TTC549 (cell line): ENCODE results near the gene TRMT11.
"Not testable (repeated sequence)": the region's sequence is repeated elsewhere in the genome, so short reads cannot be mapped to it uniquely, and the experiment has no call there.

Experiments
- FAIRE-seq: peaks from 2 replicates; lab custom pipeline; 2012; peaks lifted over from hg19 to GRCh38; lab: Jason Lieb, UNC

TRMT11 gene

GRCh38 chr6:125986301-125987025, at the start of gene TRMT11:
TSS of gene TRMT11 (plus strand) at chr6:125986540. CDS start at chr6:125986551, 11 bp downstream.
- FAIRE-seq, result no peak

GRCh38 chr6:125939026-125939425, 47.3 kb upstream of the TRMT11 start:
- FAIRE-seq, result no peak

- no peak for FAIRE-seq
Measured at GRCh38 chr6:125939791-125940190, 46.5 kb upstream of the TRMT11 start.

GRCh38 chr6:125940247-125941041, 45.9 kb upstream of the TRMT11 start:
- FAIRE-seq, result no peak

- no peak for FAIRE-seq
Measured at GRCh38 chr6:125942672-125943527, 43.4 kb upstream of the TRMT11 start.

GRCh38 chr6:125943528-125944433, 42.6 kb upstream of the TRMT11 start:
- FAIRE-seq, result no peak

GRCh38 chr6:125944434-125944816, 41.9 kb upstream of the TRMT11 start:
- FAIRE-seq, result no peak

GRCh38 chr6:125944896-125945295, 41.4 kb upstream of the TRMT11 start:
- FAIRE-seq, result no peak

GRCh38 chr6:125945378-125946141, 40.8 kb upstream of the TRMT11 start:
- FAIRE-seq, result no peak

- no peak for FAIRE-seq
Measured at GRCh38 chr6:125947615-125948014, 38.7 kb upstream of the TRMT11 start.

- no peak for FAIRE-seq
Measured at GRCh38 chr6:125948455-125948854, 37.9 kb upstream of the TRMT11 start.

- FAIRE-seq, result no peak
Measured at GRCh38 chr6:125949069-125949468, 37.3 kb upstream of the TRMT11 start.

- no peak for FAIRE-seq
Measured at GRCh38 chr6:125950293-125950692, 36.0 kb upstream of the TRMT11 start.

- not testable (repeated sequence) for FAIRE-seq
Measured at GRCh38 chr6:125950716-125951115, 35.6 kb upstream of the TRMT11 start.

- no peak for FAIRE-seq
Measured at GRCh38 chr6:125951323-125951722, 35.0 kb upstream of the TRMT11 start.

GRCh38 chr6:125952764-125953501, 33.4 kb upstream of the TRMT11 start:
- no peak for FAIRE-seq

GRCh38 chr6:125953502-125953875, 32.9 kb upstream of the TRMT11 start:
- FAIRE-seq, result no peak

- FAIRE-seq, result no peak
Measured at GRCh38 chr6:125954735-125955339, 31.5 kb upstream of the TRMT11 start.

GRCh38 chr6:125955973-125956372, 30.4 kb upstream of the TRMT11 start:
- FAIRE-seq, result no peak
